NK-92 treated with Interleukin-12 subunit alpha and Interleukin-12 subunit beta, amount 100 ng/mL, for 24 hours (cell line): ENCODE data around the gene ALK.
A peak's percentile ranks its signal among the peaks of the same experiment; 100 is the strongest.

Experiments used
- DNase-seq: peaks from one replicate; lab custom pipeline; 2025; lab: John Stamatoyannopoulos, UW

ALK gene

GRCh38 chr2:29363111-29363510 is 558.3 kb downstream of the ALK start:
- no peak for DNase-seq

GRCh38 chr2:29361231-29361630 is 560.2 kb downstream of the ALK start:
- no peak for DNase-seq

GRCh38 chr2:29360016-29360784 is 561.2 kb downstream of the ALK start:
- no peak for DNase-seq

GRCh38 chr2:29353403-29353991 is 567.9 kb downstream of the ALK start:
- no peak for DNase-seq

- no peak for DNase-seq
Measured at GRCh38 chr2:29351916-29352591, 569.3 kb downstream of the ALK start.

- no peak for DNase-seq
Measured at GRCh38 chr2:29351248-29351647, 570.1 kb downstream of the ALK start.

GRCh38 chr2:29349316-29350030 is 571.9 kb downstream of the ALK start:
- DNase-seq = no peak

GRCh38 chr2:29347774-29348461 is 573.5 kb downstream of the ALK start:
- no peak for DNase-seq

- no peak for DNase-seq
Measured at GRCh38 chr2:29345236-29345635, 576.1 kb downstream of the ALK start.

GRCh38 chr2:29343830-29344229 is 577.6 kb downstream of the ALK start:
- no peak for DNase-seq

- DNase-seq = no peak
Measured at GRCh38 chr2:29336341-29337241, 584.8 kb downstream of the ALK start.

- DNase-seq = no peak
Measured at GRCh38 chr2:29335396-29335795, 586.0 kb downstream of the ALK start.

- DNase-seq = no peak
Measured at GRCh38 chr2:29334706-29335105, 586.7 kb downstream of the ALK start.

- no peak for DNase-seq
Measured at GRCh38 chr2:29332540-29332939, 588.8 kb downstream of the ALK start.

GRCh38 chr2:29329899-29330298 is 591.5 kb downstream of the ALK start:
- DNase-seq = no peak

- no peak for DNase-seq
Measured at GRCh38 chr2:29326926-29327325, 594.5 kb downstream of the ALK start.

GRCh38 chr2:29325544-29325943 is 595.8 kb downstream of the ALK start:
- no peak for DNase-seq

GRCh38 chr2:29323961-29324360 is 597.4 kb downstream of the ALK start:
- DNase-seq = no peak

- no peak for DNase-seq
Measured at GRCh38 chr2:29323301-29323700, 598.1 kb downstream of the ALK start.

GRCh38 chr2:29322011-29322410 is 599.4 kb downstream of the ALK start:
- DNase-seq = peak; percentile 25
